NCI-H146 (cell line): ENCODE data around the gene LRRFIP1.
"Not testable (repeated sequence)": the region's sequence is repeated elsewhere in the genome, so short reads cannot be mapped to it uniquely, and the experiment has no call there.

Experiments used
- DNase-seq: peaks from one replicate; lab custom pipeline; 2025; lab: John Stamatoyannopoulos, UW

LRRFIP1 gene, protein sequence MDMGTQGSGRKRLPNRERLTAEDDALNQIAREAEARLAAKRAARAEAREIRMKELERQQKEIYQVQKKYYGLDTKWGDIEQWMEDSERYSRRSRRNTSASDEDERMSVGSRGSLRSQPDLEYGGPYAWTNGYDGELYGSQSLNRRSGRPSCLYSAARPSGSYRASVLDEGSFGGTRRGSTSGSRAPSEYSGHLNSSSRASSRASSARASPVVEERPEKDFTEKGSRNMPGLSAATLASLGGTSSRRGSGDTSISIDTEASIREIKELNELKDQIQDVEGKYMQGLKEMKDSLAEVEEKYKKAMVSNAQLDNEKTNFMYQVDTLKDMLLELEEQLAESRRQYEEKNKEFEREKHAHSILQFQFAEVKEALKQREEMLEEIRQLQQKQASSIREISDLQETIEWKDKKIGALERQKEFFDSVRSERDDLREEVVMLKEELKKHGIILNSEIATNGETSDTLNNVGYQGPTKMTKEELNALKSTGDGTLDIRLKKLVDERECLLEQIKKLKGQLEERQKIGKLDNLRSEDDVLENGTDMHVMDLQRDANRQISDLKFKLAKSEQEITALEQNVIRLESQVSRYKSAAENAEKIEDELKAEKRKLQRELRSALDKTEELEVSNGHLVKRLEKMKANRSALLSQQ

DNA sequence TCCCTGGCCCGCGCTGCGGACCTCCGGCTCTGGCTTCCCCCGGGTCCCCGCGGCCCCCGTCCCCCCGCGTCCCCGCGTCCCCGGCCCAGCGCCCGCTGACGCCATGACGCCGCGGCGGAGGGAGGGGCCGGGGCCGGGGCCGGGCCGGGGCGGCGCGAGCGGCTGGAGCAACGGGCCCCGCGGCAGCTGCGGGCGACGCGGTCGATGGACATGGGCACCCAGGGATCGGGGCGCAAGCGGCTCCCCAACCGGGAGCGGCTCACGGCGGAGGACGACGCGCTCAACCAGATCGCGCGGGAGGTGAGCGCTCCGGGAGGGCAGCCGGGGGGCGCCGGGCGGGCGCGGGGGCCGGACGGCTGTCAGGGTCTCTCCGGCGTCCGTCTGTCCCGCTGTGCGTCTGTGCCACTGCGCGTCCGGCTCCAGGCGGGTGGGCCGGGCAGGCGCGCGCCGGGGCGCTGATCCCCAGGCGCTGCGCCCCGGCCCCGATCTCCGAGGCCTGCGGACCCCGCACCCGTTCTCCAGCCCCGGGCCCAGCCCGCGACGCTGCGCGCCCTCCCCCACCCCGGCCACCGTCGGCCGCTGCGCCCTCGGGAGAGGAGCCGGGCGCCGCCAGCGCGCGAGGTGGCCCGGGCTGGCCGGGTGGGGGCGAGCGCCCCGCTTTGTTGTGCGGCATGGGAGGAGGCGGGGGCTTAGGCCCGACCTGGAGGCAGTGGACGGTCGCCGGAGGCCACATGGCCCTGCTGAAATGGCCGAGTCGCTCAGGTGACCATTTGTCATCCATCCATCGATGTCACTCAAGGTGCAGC is at the start of gene LRRFIP1:
TSS of gene LRRFIP1 (plus strand) at position 147 of the 806 bp plus-strand sequence. CDS start at position 205, 58 bp downstream.
- DNase-seq: peak; percentile 65

DNA sequence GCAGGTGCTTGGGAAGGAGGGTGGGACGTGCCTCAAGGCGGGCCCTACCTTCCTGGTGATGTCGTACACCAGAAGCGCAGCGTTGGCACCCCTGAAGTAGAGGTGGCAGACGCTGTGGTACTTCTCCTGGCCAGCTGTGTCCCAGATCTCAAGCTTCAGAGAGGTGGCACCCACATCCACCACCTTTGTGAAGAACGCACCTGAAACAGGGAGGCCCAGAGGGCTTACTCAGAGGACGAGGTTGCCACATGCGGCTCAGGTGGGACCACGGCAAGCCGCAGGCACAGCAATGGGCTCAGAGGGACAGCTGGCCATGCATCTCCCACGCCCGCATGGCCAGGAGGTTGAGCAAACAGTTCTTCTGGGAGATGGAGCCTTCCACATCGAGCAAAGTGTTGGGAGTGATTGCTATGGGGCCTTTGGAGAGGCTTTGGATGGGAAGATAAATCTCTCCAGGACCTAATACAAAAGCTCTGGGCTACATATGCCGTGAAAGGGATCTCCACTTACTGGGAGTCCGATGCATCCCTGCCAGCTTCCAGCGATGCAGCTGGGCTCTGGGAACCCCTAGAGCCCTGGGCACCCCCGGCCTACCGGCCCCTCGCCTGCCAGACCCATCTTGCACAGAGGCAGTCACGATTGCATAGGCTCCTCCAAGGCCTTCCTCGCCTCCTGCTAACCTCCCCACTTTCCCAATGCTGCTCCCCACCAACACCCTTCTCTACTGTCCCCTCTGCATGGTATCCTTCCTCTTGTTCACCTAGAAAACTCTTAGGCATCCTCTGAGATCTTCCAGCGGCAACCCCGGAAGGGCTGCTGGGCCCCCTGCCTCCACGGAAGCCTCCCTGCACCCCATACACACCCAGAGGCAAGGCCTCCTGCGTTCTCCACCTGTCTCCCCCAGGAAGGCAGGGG is 49.2 kb upstream of the LRRFIP1 start:
- no peak for DNase-seq

DNA sequence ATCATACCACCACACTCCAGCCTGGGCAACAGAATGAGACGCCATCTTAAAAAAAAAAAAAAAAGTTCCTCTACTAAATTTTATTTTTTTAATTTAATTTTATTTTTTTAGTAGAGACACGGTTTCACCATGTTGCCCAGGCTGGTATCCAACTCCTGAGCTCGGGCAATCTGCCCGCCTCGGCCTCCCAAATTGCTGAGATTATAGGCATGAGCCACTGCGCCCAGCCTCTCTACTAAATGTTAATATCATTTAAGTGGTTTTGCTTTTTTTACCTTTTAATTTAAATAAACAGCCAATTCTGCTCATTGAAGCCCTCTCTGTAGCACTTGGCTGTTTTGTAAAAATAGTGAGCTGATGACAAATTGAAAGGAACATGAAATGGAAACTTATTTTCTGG is 46.1 kb upstream of the LRRFIP1 start:
- DNase-seq: no peak

DNA sequence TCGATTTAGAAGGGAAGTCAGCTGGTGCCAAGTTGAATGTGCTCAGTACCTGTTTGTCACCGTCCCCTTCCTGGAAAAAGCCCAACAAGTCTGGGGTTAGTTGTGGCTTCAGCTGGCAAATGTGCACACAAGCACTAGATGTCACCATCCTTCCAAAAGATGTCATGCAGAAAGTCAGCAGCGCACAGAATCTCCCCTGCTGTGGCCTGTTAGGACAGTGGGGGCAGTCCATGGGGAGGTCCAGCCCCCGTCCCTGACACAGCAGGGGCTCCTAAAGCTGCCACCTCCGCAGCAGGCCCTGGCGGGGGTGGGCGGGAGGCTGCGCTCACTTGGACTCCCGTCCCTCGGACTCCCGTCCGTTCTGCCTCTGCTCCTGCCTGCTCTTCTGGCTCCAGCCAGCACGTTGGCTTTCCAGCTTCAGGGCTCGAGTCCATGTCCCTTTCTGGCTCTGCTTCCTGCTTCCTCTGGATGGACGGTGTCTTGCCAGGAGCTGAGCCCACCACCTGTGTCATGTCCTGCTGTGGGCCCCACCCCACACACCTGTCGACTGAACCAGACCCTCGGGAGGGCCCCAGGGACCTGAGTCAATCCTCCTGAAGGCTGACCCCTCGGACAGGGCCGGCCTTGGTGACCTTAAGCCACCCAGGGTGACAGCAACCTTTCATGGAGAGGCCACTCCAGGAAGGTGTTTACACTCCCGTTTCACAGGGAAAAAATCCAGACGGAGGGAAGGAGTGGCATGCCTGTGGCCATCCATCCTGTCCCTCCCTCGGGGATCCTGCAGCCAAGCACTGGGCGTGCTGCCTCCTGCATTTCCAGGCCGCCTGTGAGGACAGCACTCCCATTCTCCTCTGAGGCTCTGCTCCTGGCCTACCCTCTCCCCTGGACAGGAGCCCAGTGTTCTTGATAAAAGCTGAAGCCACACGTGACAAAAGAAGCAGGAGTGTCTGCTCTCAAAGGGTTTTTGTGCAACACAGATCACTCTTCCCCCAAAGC is 45.3 kb upstream of the LRRFIP1 start:
- no peak for DNase-seq

DNA sequence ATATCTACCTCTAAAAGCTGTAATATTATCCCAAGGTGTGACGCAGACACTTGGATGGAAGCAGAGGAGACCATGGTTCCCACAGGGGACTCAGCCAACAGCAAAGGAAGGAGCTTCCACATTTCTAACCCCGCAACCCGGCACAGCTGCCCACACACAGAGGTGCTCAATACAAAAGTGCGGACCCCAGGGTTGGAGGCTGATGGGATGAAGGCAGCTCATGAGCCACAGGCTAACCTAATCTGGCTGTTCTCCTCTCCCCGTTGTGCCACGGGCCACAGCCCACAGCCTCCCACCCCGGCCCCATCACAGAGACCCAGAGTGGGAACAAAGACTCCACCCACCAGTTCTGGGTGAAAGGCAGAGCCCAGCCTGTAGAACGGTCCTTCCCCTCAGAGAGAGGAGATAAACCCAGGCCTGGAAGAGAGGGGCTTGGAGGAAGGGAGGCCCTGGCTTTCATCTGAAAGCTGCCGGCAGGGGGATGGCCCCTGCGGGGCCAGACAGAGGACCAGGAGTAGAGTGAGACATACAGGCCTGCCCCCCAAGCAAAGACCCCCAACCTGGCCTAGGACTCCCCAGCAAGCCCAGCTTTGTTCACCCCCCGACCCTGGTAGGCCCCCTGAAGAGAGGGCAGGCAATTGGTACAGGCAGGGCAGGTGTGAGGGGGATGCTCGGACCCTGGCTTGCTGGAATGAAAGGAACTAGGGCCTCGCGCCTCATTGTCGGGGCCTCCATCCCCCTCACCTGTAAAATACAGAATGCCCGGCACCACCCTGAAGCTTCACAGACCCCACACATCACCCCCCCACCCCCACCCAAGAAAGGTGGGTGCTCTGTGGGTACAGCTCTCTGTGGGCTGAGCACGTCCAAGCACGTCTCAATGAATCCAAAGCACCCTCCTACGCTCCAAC is 43.7 kb upstream of the LRRFIP1 start:
- DNase-seq: no peak

DNA sequence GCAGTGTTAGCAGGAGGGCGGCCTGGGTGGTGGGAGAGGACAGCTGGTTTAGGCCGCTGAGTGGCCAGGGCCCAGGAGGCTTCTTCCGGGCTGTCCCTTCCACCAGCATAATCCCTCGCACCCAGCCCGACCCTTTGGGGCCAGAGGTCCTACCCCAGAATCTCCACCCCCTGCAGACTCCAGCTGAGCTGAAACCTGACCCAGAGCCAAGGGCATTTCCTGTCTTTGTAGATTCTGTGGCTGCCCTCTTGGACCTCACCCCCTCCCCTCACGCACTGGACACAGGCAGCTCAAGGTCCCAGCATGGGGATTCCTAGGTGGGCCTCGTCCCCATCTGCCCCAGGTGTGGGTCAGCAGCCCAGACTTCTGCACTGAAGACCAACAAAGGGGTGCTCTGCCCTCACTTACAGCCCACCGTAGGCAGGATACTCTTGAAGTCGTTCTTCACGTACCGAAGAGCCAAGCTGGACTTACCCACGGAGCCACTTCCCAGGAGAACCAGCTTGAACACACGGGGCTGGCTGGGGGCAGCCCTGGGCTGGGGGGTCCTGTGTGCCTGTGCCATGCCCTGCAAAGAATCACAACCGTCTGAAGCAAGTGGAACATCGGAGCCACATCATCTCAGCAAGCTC is 41.7 kb upstream of the LRRFIP1 start:
- DNase-seq: no peak

DNA sequence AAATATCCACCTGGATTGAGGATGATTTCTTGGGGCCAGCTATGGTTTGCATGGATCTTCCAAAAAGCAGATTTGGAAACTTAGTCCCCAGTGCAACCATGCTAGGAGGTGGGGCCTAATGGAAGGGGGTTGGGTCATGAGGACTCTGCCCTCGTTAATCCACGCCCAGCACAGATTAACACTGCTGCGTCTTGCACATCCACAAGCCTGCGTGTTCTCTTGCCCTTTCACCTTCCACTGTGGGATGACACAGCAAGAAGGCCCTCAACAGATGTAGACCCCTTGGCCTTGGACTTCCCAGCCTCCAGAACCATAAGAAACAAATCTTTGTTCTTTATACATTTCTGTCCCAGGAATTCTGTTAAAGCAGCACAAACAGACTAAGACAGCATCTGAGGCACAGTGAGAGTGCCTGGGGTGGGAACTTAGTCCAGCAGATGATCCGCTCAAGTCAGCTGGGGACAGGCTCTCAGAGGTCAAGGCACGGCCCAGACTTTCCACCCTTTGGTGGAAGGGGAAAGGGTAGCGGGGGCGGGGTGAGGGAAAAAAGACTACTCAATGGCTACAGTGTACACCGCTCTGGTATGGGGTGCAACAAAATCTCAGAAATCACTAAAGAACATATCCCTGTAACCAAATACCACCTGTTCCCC is 39.2 kb upstream of the LRRFIP1 start:
- DNase-seq: no peak

DNA sequence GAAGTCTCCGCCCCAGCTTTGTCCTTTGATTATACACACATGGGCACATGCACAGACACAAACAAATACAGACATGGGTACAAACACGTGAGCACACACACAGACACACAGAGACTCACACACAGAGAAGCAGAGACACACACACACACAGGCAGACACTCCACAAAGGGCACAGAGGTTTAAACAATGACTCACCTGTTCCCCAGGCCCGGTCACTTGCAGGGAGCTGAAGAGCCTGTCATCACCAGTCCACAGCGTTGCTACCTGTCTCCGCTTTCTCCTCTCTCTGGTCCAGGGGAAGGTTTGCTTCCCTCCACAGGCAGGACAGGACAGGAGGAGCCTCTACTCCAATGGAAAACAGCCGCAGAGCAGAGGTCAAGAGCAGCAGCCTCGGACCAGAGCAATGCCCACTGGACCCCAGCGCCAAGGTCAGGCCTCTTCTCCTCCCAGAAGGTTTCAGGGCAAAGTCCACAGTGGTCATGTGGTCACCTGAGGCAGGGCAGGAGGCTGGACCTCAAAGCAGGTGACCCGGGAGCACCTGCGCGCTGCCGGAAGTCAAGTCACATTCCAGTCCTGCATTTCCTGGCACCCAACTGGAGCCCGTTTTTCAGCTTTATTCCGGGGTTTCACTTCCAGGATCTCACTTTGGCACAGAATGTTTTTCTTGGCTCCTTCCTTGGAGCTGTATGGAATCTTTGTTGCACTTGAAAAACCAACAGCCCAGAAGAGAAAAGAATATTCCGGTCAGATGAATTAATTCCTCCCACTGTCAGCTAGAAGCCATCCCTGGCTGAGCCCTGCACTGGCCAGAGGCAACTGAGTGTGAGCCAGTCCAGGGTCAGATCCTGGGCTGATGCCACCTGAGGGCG is 36.9 kb upstream of the LRRFIP1 start, which contains the start of gene RAB17:
TSS of gene RAB17 (minus strand) at position 463 of the 869 bp plus-strand sequence. CDS start 4,580 bp downstream, outside the sequence.
- DNase-seq: peak; percentile 93

DNA sequence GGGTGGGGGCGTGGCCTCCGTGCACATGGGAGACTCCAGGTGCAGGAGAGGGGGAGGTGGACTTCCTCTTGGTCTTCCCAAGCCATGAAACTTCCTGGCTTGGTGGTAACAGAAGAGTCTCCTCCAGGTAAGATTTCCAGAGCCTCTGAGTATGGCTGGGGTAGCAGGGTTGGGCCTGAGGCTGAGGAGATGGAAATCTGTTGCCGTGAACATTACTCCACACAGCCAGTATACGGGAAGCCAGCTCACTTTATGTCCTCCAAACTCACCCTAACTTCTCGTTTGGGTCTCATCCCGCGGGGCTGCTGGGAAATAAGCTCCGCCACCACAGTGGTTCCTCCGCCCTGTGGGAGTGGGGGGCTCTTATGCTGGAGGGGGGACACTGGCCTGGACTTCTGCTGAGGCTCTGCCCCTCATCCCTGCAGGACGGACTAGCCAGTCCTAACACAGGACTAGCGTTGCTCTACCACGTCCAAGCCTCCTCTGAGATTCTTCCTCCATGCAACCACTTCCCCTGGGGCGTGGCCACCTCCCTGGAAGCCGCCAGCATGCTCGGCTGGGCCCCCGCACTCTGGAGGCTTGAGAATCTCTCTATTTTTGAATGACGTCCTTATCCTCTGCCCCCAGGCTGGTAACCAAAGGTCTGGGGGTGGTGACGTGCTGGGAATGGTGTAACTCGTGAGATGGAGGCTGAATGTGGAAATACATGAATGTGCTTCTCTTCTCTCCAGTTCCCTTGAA is 36.1 kb upstream of the LRRFIP1 start:
- peak; percentile 97 for DNase-seq

DNA sequence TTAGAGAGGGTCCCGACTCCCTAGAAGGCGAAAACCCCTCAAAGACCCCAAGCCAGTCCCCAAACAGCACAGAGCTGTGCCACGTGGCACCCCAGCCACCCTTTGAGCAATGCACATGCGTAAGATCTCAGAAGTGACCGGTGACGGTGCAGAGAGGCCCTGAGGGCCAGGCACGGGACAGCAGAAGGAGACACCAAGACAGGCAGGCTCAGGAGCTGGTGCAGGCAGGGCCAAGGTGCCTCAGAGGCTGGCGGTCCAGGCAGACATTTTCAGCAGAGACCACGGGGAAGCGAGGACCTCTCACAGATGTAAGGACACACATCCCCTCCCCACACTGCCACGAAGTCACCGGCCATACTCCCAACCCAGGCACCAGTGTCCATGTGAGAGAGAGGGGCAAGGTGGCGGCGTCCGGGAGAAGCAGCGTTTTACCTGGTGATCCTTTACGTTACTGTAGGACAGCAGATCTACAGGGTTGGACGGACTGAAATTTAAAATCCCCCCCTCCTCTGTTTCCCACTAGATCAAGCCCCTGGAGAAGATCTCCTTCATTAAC is 34.9 kb upstream of the LRRFIP1 start:
- DNase-seq: no peak

DNA sequence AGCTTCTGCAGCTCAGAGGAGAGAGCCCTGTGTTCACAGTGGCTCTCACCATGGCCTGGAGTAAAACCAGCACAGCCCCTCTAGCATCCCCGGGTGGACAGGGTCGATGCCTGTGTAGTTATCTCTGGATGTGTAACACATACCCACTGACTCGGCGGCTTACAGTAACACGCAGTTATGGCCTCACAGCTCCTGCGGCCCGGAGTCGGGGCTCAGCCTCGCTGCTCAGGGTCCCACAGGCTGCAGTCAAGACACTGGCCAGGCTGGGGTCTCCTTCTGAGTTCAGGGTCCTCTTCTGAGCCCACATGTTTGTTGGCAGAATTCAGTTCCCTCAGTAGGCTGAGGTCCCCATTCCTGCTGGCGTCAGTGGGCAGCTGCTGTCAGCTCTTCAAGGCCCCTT is 34.4 kb upstream of the LRRFIP1 start:
- no peak for DNase-seq

DNA sequence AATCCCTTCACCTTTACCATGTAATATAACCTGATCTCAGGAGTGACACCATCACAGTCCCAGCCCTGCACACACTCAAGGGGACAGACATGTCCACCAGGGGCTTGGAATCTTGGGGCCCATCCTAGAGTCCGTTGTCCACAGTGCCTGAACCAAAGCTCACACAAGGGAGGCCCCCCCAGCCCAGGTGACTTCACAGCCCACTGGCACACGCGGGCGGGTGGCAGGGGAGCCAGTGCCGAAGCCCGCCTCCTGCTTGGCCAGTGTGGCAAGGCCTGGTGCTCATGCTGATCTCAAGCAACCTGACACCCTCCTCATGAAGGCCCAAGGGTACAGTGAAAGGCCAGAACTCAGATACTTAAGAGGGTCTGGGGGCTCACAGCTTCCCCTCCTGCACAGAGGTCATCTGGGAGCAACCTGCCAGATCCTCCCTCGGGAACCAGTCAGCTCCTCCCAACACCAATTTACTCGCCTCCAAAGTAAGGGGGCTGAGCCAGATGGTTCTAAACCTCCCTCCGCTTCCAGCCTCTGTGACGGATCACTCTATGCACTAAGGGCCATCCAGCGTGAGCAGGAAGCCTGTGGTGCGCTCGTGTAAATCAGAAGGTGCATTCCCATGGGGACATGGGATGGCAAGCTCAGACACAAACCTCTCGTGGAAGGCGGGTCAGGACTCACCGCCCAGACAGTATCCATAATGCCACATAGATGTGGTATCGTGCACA is 33.6 kb upstream of the LRRFIP1 start:
- no peak for DNase-seq

DNA sequence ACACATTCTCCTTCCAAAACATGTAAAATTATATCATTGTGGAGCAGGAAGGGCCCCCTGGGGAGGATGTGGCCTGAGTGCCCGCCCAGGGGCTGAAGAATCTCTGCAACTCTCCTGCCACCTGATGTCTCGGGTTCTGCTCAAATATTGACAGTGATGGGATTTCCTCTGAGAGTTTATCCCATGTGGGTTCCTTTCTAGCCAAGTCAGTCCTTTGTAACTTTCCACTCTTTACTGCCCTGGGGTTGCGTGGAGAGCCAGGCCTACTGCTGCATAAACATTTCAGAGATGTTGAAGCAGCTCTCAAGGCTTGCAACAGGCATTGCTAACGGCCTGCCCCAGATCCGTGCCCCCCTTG is 32.9 kb upstream of the LRRFIP1 start:
- DNase-seq: no peak

DNA sequence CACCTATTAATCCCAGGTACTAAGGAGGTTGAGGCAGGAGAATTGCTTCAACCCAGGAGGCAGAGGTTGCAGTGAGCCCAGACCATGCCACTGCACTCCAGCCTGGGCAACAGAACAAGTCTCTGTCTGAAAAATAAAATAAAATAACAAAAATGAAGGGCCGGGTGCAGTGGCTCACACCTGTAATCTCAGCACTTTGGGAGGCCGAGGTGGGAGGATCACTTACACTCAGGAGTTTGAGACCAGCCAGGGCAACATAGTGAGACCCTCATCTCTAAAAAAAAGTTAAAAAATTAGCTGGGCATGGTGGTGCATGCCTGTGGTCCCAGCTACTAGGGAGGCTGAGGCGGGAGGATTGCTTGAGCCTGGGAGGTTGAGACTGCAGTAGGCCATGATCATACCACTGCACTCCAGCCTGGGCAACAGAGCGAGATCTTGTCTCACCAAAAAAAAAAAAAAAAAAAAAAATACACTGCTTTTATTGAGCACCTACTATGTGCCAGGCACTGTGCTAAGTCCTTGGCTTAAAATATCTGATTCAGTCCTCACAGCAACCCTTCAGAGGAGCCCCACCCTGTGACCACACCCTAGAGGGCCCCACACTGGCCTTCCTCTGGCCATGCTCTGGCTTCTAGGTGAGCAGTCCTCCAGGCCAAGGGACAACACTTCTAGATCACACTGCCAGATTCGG is 31.4 kb upstream of the LRRFIP1 start:
- DNase-seq: not testable (repeated sequence)
